Keratinocyte (primary cell): ENCODE data around the gene KIF21A. TPM values are rescaled to one million over a fixed set of nuclear protein-coding genes. Genes with fewer than 3 reads are reported as not detected.

Experiments
- DNase-seq: peaks from one replicate; pipeline ENCODE4 v3.0.0-alpha.2; 2011; ENCODE audit warnings: low read depth, missing footprints, low spot score
- FAIRE-seq: peaks from 2 replicates; lab custom pipeline; 2011; peaks lifted over from hg19 to GRCh38; lab: Jason Lieb, UNC
- H2AFZ ChIP-seq: 2 replicates; pipeline ENCODE4 v1.6.0; 2012; ENCODE audit warnings: low read length, control low read depth, inconsistent platforms; ENCODE audit not compliant: control insufficient read depth
- H3K27ac ChIP-seq: 2 replicates; pipeline ENCODE4 v1.5.1; 2011; ENCODE audit warnings: low read length; ENCODE audit not compliant: control insufficient read depth, insufficient read depth
- H3K27me3 ChIP-seq: 3 replicates; pipeline ENCODE4 v1.6.0; 2011; ENCODE audit warnings: low read length; ENCODE audit not compliant: control insufficient read depth, insufficient read depth; ENCODE audit errors: extremely low read depth
- H3K36me3 ChIP-seq, 2 experiments: 2 replicates in 1 of 2; 3 replicates in 1 of 2; pipeline ENCODE4 v1.5.1; 2011; ENCODE audit warnings: low read length in 2 of 2, mild to moderate bottlenecking in 1 of 2; ENCODE audit not compliant: control insufficient read depth in 2 of 2, insufficient read depth in 2 of 2; ENCODE audit errors: extremely low read depth in 1 of 2
- H3K4me1 ChIP-seq: 3 replicates; pipeline ENCODE4 v1.5.1; 2011; ENCODE audit warnings: low read length; ENCODE audit not compliant: control insufficient read depth, insufficient read depth; ENCODE audit errors: extremely low read depth
- H3K4me2 ChIP-seq: 3 replicates; pipeline ENCODE4 v1.6.0; 2011; ENCODE audit warnings: low read depth, low read length; ENCODE audit not compliant: control insufficient read depth, insufficient read depth; ENCODE audit errors: extremely low read depth
- H3K4me3 ChIP-seq, 3 experiments: fragments of 200-600 bp in 1 of 3; sonication (generic) in 1 of 3; 2 replicates in 2 of 3; 3 replicates in 1 of 3; pipeline ENCODE4 v1.5.1; 2011 to 2016; ENCODE audit warnings: low read length in 3 of 3, mild to moderate bottlenecking in 3 of 3, control low read depth in 2 of 3, inconsistent platforms in 1 of 3, low read depth in 1 of 3, mixed read lengths in 1 of 3, mixed run types in 1 of 3, moderate library complexity in 1 of 3; ENCODE audit not compliant: control insufficient read depth in 2 of 3, insufficient read depth in 2 of 3; ENCODE audit errors: extremely low read depth in 1 of 3
- H3K79me2 ChIP-seq: 2 replicates; pipeline ENCODE4 v1.6.0; 2012; ENCODE audit warnings: low read length; ENCODE audit not compliant: control insufficient read depth, insufficient read depth
- H3K9ac ChIP-seq: 3 replicates; pipeline ENCODE4 v1.6.0; 2011; ENCODE audit warnings: low read length; ENCODE audit not compliant: control insufficient read depth, insufficient read depth; ENCODE audit errors: extremely low read depth
- H3K9me1 ChIP-seq: 3 replicates; pipeline ENCODE4 v1.6.0; 2011; ENCODE audit warnings: low read length; ENCODE audit not compliant: control insufficient read depth, insufficient read depth; ENCODE audit errors: extremely low read depth
- H3K9me3 ChIP-seq: 2 replicates; pipeline ENCODE4 v1.5.1; 2012; ENCODE audit warnings: low read depth, low read length; ENCODE audit not compliant: control insufficient read depth
- H4K20me1 ChIP-seq: 3 replicates; pipeline ENCODE4 v1.6.0; 2011; ENCODE audit warnings: low read length; ENCODE audit not compliant: control insufficient read depth, insufficient read depth; ENCODE audit errors: extremely low read depth
- CTCF ChIP-seq, 3 experiments: IDR thresholded peaks in 1 of 3; conservative IDR thresholded peaks in 1 of 3; optimal IDR thresholded peaks in 1 of 3; 2 replicates in 2 of 3; 3 replicates in 1 of 3; pipeline versions ENCODE3 to v1.5.1; 2011; ENCODE audit warnings: low read length in 3 of 3, mild to moderate bottlenecking in 3 of 3, moderate library complexity in 2 of 3, control low read depth in 1 of 3, inconsistent platforms in 1 of 3; ENCODE audit not compliant: insufficient read depth in 2 of 3; ENCODE audit errors: extremely low read depth in 1 of 3
- EZH2 ChIP-seq: IDR thresholded peaks from one replicate; pipeline ENCODE4 v1.6.1; 2012; ENCODE audit warnings: inconsistent platforms, mild to moderate bottlenecking, low read length, moderate library complexity
- dilution Hi-C: fragments of 300-500 bp; cut with MboI; formaldehyde crosslinking; loops from one replicate; pipeline ENCODE4 v1.7.0; 2020; ENCODE audit warnings: low sequenced_read_pairs; ENCODE audit not compliant: extremely low pct_ligation_motif_present
- polyA plus RNA-seq, 5 experiments: library from polyadenylated mRNA; depleted of rRNA in 3 of 5; stranded (reverse) in 3 of 5; stranded (forward) in 1 of 5; unstranded in 1 of 5; fragments of >200 nt; gene quantifications; 1 replicate in 1 of 5; 2 replicates in 3 of 5; 3 replicates in 1 of 5; pipeline versions ENCODE4 v1.2.1 to v1.2.3, GENCODE V29; 2011 to 2012; ENCODE audit warnings: missing spikeins in 2 of 5, low read depth in 1 of 5, low replicate concordance in 1 of 5

Gene KIF21A
- polyA plus RNA-seq, 1 donor (not counting 4 experiments of a cell fraction or from before 2014, with no cell fraction given), result 27.5 TPM

- Histone ChIP-seq H3K27ac (no peak overlapping the region), H3K9me3 (no peaks in the 10 kb centered on the region), H3K36me3 (no peaks in the 10 kb centered on the region), H3K9me1 (no peaks in the 10 kb centered on the region), H3K27me3 (no peaks in the 10 kb centered on the region), H3K4me2 (no peak overlapping the region), H3K4me1 (no peaks in the 10 kb centered on the region), H4K20me1 (no peaks in the 10 kb centered on the region), H2AFZ (no peak overlapping the region), H3K79me2 (no peaks in the 10 kb centered on the region), H3K4me3 (no peak overlapping the region), H3K9ac (no peak overlapping the region)
- FAIRE-seq (no peak), DNase-seq (no peak)
- TF ChIP-seq CTCF (optimal IDR thresholded peaks at IDR 0.05 in 1 of 3, IDR thresholded peaks at IDR 0.05 in 1 of 3, conservative IDR thresholded peaks at IDR 0.05 in 1 of 3; ENCODE audit: extremely low read depth in 1 of 3, insufficient read depth in 2 of 3, low read length in 3 of 3) (no peak), EZH2 (no peak)
- dilution Hi-C loops, result no loop called here
Measured at GRCh38 chr12:39348941-39349626, 93.8 kb downstream of the KIF21A start.

GRCh38 chr12:39348523-39348922 is 94.4 kb downstream of the KIF21A start:
- Histone ChIP-seq H3K36me3 (no peaks in the 10 kb centered on the region), H3K27ac (no peak overlapping the region), H3K9ac (no peak overlapping the region), H3K27me3 (no peaks in the 10 kb centered on the region), H2AFZ (no peak overlapping the region), H3K4me3 (no peak overlapping the region), H3K4me2 (no peak overlapping the region), H3K9me1 (no peaks in the 10 kb centered on the region), H3K4me1 (no peaks in the 10 kb centered on the region), H4K20me1 (no peaks in the 10 kb centered on the region), H3K79me2 (no peaks in the 10 kb centered on the region), H3K9me3 (no peaks in the 10 kb centered on the region)
- DNase-seq, result no peak
- dilution Hi-C loops, result no loop called here
- TF ChIP-seq EZH2 (no peak), CTCF (optimal IDR thresholded peaks at IDR 0.05 in 1 of 3, IDR thresholded peaks at IDR 0.05 in 1 of 3, conservative IDR thresholded peaks at IDR 0.05 in 1 of 3; ENCODE audit: extremely low read depth in 1 of 3, insufficient read depth in 2 of 3, low read length in 3 of 3) (no peak)
- no peak for FAIRE-seq
